Measurements from ENCODE around the gene TKFC. TPM values are rescaled to one million over a fixed set of nuclear protein-coding genes. Genes with fewer than 3 reads are reported as not detected.
A peak's percentile ranks its signal among the peaks of the same experiment; 100 is the strongest.

TKFC gene
- total RNA-seq, 1 donor from 2014 or later = 17.8 TPM

DNA sequence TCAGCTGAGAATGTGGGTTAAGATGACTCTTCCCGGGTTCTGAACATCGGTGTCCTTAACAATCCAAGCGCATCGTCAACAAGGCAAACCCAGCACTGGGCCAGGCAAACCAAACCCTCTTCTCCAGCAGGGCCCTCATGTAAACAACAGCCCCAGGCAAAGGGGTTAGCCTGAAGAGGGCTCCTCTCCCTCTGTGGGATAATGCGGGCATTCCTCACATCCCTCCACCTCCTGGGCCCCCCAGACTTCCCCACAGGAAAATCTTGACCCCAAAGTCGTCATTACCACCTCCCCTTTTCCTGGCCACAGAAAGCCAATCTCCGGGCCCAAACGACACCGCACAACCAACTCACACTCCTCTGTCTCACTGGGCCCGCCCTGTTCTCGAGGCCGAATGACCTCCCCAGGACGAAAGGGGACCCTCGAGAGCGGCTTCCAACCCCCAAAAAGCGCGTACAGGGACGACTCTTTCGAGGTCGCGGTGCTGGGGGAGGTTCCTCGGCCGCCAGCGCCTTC, 689 bp upstream of the TKFC start:
- Histone ChIP-seq H3K27me3 (ENCODE audit: low read depth) (no peaks in the 10 kb centered on the region), H3K27ac (replicated peaks) (peak overlapping the region; percentile 95), H3K9me3 (replicated peaks) (no peaks in the 10 kb centered on the region), H3K4me3 (peak overlapping the region; percentile 96), H3K4me1 (peaks cover 77% of the 10 kb centered on the region), H3K36me3 (peaks cover 25% of the 10 kb centered on the region)
- no peak for DNase-seq
- TF ChIP-seq, protein P1, sequence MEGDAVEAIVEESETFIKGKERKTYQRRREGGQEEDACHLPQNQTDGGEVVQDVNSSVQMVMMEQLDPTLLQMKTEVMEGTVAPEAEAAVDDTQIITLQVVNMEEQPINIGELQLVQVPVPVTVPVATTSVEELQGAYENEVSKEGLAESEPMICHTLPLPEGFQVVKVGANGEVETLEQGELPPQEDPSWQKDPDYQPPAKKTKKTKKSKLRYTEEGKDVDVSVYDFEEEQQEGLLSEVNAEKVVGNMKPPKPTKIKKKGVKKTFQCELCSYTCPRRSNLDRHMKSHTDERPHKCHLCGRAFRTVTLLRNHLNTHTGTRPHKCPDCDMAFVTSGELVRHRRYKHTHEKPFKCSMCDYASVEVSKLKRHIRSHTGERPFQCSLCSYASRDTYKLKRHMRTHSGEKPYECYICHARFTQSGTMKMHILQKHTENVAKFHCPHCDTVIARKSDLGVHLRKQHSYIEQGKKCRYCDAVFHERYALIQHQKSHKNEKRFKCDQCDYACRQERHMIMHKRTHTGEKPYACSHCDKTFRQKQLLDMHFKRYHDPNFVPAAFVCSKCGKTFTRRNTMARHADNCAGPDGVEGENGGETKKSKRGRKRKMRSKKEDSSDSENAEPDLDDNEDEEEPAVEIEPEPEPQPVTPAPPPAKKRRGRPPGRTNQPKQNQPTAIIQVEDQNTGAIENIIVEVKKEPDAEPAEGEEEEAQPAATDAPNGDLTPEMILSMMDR (IDR thresholded peaks at IDR 0.05; ENCODE audit: borderline replicate concordance) = no peak
- intact Hi-C loops (cut with micrococcal nuclease) = no loop called here

DNA sequence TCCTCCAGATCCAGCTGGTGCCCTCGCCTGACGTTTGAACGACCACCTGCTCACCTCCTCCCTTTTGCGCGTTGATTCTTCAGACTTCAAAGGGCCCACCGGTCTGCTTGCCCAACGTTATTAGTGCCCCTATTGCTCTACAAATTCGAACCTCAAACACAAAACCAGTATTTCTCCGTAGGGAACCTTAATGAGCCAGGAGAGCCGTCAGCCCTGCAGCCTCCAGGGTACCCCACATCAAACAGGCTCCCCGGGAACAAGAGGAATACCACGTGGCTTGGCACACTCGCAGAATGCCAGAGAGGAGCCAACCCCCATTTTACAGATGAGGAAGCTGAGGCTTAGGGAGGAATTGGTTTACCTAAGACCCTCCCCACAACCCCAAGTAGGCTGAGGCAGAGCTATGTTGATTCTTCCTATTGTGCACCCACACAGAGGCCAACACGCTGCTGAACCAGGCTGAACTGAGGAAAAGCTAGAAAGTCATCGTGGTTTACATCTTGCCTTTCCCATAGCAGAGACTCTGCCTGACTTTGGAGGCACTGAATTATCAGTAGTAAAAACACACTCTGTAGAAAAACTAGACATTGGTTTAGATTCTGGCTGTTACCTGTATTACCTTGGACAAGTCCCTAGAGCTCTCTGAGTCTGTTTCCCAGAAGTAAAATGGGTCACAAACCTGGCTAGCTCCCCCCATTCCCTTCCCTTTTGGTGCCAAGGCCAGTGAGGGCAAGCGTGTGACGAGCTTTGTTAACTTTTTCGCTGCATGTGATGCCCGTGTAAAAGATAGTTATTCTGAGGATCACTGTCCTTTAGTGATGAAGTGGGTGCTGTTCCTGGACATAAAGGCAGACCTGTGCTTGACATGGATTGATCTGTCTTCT, 764 bp downstream of the TKFC start:
- peak overlapping the region; percentile 96 for H3K4me3 ChIP-seq
- DNase-seq = no peak
- TF ChIP-seq, protein P1 (IDR thresholded peaks at IDR 0.05; ENCODE audit: borderline replicate concordance) = no peak
- intact Hi-C loops (cut with micrococcal nuclease) = no loop called here
- no peaks in the 10 kb centered on the region for H3K27me3 ChIP-seq (ENCODE audit: low read depth)
- H3K4me1 ChIP-seq = peaks cover 62% of the 10 kb centered on the region
- peaks cover 12% of the 10 kb centered on the region for H3K36me3 ChIP-seq
- peak overlapping the region; percentile 95 for H3K27ac ChIP-seq (replicated peaks)
- no peaks in the 10 kb centered on the region for H3K9me3 ChIP-seq (replicated peaks)

GRCh38 chr11:61334434-61335354, 1.7 kb downstream of the TKFC start:
- TF ChIP-seq, protein P1 (IDR thresholded peaks at IDR 0.05; ENCODE audit: borderline replicate concordance) = no peak
- Histone ChIP-seq H3K36me3 (peaks cover 3% of the 10 kb centered on the region), H3K27ac (replicated peaks) (peak overlapping the region; percentile 6), H3K4me3 (no peak overlapping the region), H3K9me3 (replicated peaks) (no peaks in the 10 kb centered on the region), H3K4me1 (peaks cover 53% of the 10 kb centered on the region), H3K27me3 (ENCODE audit: low read depth) (no peaks in the 10 kb centered on the region)
- intact Hi-C loops (cut with micrococcal nuclease) = loop anchor here (5.0 kb wide), 1 partner anchor 48 kb away; no protein-coding TSS in a partner anchor
- no peak for DNase-seq

GRCh38 chr11:61335355-61335710, 2.3 kb downstream of the TKFC start:
- no peak for DNase-seq
- no peaks in the 10 kb centered on the region for H3K27me3 ChIP-seq (ENCODE audit: low read depth)
- H3K36me3 ChIP-seq = no peaks in the 10 kb centered on the region
- intact Hi-C loops (cut with micrococcal nuclease) = loop anchor here (5.0 kb wide), 1 partner anchor 47 kb away; no protein-coding TSS in a partner anchor
- H3K4me1 ChIP-seq = peaks cover 47% of the 10 kb centered on the region
- H3K27ac ChIP-seq (replicated peaks) = no peak overlapping the region
- H3K4me3 ChIP-seq = no peak overlapping the region
- TF ChIP-seq, protein P1 (IDR thresholded peaks at IDR 0.05; ENCODE audit: borderline replicate concordance) = no peak
- H3K9me3 ChIP-seq (replicated peaks) = no peaks in the 10 kb centered on the region

Data from left ventricle myocardium inferior (tissue), 1 donor.